SK-N-MC (cell line): Measurements from ENCODE around the gene LMX1A.

Experiments used
- EZH2 ChIP-seq: fragments of 200-600 bp; sonication (generic); IDR thresholded peaks from one replicate; pipeline ENCODE4 v1.6.1; 2017; ENCODE audit warnings: antibody characterized with exemption
- FOXP2 ChIP-seq: optimal IDR thresholded peaks from 2 replicates; pipeline ENCODE3; 2011; ENCODE audit warnings: mild to moderate bottlenecking, moderate library complexity; ENCODE audit not compliant: insufficient read depth; ENCODE audit errors: extremely low read length, control extremely low read depth
- POLR2AphosphoS5 ChIP-seq: IDR thresholded peaks from 2 replicates; pipeline ENCODE4 v1.6.1; 2012; ENCODE audit warnings: mild to moderate bottlenecking, low read depth, low read length, borderline replicate concordance

GRCh38 chr1:165173409-165173808, 183.1 kb downstream of the LMX1A start:
- TF ChIP-seq POLR2AphosphoS5 (no peak), EZH2 (no peak), FOXP2 (no peak)
